Anterior cingulate cortex (tissue), 58 donors: Measurements from ENCODE around the gene EXOC6B.

Source experiments
- DNase-seq, 58 donors: peaks; one replicate each; lab custom pipeline; 2025; lab: John Stamatoyannopoulos, UW

The EXOC6B gene

DNA sequence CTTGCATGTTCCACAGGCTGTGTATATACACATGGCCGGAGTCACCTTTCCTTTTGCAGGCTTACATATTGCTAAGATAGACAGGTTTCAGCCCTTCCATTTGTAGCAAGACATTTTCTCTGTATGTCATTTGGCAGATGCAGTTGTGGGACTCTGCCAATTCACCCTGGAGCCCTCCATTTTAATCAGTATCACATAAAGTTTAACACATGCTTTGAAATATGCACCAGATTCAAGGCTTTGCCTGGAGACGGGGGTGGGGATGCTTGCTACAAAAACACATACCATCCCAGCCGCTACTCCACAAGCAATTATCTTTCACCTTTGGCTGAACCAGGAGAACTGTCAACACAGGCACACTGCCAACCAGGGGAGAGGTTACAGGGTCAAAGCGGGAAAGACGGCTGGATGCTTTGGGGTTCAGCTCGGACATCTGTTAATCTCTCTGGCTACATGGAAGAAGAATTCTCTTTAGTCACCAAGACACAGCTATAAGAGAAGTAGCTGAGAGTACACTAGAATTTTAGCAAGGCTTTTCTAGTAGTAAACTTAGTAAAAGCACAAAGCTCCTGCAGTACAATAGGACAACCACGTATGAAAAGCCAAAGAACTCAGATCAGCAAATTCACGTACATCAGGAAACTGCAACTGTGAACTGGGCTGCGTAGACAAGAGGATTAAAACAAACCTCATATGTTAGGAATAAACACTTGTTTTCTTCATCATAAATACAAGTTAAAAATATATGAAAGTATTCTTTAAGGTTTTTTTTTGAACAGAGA is 130.9 kb downstream of the EXOC6B start:
- peak in 3 of 58 donors; percentile 2 to 3 (median 2) for DNase-seq

DNA sequence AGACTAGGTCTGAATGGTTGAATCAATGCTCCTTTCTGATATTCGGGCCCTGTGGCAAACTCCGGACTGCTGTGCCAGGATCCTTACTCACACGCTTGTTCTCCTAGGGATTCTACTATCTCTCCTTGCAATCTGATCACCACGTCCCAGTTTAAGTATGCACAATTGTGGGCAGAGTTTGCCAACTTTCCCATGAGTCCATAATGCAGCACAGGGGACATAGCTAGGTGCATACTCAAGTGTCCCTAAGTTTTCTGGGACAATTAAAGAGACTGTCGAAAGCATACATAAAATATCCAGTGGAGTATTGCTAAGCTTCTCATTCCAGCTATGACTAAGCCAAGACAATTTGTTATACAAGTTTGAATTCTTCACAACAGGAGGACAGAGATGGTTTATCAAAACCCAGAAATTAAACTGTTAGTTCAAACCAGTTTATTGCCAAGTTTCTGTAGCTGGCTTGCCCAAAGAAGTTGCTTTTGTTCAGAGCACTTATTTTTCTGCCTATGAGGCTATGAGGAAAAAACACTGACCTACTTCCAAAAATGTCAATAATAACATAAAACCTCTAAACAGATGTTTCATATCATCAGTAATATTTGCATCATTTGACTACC is 136.1 kb downstream of the EXOC6B start:
- DNase-seq, result no peak

DNA sequence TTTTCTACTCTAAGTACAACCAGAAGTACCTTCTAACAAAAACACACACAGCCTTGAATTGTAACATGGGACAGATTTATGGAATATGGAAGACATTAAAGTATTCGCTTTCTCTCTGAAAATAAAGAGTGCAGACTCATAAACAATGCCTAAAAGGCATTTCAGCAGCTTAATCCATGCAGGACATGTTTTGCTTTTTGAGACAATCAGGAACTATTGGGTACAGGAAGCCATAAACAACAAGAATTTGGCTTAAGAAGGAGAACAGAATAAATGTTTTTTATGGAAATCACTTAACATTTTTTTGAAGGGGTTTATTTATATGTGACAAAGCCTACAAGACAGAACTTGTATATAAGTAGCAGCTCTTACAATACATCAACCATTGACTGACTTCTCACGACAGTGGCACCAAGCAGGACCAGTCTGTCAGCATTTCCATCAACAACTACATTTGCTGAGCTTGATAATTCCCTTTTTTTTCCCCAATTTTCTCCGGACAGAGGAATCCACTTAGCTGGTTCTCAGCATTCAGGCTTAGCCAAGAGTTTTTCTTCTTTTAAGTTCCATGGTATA is 140.1 kb downstream of the EXOC6B start:
- DNase-seq, result no peak

DNA sequence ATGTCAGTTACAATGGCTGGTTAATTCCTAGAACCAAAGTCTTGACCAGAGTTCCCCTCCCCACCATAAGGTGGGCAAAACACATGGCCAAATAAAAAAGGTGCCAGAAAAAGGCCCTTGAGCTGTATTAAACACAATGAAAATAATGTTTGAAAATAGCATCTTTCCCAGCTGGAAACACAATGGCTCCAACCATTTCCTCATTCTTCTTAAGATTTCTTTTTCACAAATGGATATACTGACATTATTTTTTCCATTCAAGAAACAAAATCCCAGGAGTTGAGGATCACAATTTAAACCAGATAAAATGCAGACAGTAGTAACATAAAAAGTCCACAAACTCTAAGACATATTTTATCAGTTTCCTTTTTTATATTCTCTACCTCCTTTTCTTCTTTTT is 143.8 kb downstream of the EXOC6B start:
- DNase-seq, result no peak

DNA sequence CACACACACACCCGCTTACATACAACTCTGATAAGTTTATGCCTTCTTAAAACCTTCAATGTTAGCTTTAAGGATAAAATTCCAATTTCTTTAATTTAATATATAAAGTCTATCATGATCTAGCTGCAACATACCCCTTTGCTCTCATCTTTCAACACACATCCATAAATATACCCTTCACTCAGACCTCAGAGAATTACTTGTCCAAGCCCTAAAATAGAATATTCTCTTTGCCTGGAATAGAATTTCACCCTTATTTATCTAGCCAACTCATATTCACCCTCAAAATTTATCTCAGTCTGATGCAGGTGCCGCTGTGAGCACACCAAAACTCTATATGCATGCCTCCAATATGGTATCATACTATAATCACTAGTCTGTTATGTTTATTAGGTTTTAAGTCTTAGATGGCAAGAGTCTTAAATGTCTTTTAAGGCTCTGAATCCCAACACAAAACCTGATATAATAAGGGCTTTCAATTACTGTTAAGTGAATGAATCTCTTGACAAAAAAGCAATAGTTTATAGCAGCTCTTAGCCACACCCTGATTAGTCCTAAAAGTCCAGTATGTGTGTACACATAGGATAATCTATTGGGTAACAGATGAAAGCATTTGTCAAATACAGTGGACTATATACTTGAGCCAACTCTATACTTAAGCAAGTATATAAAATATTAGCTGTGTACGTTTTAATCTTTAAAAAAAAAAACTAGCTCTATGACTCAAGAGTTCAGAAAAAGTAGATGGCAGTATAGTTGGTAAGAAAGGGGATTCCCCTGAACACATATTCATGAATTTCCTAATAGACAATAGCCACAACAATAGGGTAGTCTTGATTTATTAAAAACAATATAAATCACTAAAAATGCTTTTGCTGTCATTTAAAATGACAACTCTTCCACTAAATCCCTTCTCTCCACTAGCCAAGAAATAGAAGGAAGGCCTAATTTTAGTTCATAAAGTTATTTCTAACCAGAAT is 144.5 kb downstream of the EXOC6B start:
- DNase-seq, result no peak

DNA sequence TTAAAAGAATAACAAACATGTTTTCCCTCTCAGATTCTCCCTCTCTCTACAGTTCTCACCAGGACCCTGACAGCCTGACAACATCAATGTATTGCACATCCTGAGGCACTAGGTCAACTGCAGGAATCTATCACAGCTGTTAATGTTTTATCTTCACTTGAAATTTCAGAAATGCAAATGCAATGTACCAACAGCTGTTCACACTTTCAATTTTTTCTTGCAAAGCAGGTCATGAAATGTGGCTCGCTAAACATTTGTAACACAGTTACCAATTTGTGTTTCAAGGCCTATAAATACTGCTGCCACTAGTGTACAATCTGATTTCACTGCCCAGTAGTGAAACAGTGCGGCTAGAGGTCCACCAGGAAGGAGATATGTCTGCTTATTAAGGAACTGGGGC is 147.8 kb downstream of the EXOC6B start:
- no peak for DNase-seq

DNA sequence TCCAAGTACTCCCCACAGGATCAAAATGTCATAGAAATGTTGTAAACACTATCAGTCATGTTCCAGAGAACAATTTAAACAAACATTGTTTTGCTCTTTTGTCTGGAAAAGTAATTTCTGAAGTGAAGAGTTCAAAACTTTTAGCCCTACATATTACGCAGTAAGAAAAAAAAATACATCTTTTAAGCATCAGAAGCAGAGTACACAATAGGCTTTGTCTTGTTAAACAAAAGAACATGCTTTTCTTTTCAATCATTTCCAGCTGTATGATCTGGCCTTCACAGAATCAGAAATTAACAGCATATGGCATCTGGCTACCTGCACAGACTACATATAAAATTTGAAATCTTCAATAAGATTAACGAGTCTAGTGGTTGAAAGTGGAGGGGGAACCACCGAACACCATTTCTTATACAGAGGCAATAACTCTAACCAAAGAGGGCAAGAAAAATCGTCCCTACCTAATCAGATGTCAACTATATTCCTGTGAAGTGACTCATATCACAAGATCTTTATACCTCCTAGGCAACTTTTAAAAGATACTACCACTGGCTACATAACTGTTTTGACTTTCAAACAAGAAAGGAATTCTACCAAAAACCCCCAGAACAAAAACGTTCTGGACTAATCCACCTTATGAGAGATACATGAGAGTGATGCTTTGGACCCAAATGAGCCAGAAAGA is 149.3 kb downstream of the EXOC6B start:
- no peak for DNase-seq

DNA sequence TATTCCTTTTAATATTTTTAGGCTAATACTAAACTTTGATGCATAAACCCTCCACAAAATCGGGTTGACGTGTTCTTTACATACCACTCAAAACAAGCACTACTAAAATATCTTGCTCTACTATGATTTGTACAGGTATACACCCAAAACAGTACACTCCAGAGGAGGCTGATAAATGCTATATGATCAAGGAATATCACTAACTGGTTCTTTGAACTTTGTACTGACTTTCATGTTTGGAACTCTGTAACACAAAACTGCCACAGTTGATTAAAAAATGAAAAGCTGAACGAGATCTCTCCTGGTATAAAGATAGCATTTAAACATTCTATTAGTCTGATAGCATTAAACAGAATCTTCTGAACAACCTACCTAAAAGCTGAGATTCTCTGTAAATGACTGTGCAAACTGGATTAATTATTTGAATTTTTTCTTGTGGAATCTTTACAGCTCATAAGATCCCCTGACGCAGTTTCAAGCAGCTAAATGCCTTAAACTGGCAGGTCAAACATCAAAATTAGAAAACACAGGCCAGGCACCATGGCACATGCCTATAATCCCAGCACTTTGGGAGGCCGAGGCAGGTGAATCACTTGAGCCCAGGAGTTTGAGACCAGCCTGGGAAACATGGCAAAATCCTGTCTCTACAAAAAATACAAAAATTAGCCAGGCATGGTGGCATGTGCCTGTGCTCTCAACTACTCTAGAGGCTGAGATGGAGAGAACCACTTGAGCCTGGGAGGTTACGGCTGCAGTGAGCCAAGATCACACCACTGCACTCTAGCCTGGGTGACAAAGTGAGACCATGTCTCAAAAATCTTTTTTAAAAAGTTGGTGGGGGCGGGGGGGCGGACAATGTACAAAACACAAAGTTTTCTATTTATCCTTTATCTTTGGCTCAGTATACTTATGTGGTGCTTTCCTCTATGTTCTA is 150.6 kb downstream of the EXOC6B start:
- DNase-seq, result no peak

DNA sequence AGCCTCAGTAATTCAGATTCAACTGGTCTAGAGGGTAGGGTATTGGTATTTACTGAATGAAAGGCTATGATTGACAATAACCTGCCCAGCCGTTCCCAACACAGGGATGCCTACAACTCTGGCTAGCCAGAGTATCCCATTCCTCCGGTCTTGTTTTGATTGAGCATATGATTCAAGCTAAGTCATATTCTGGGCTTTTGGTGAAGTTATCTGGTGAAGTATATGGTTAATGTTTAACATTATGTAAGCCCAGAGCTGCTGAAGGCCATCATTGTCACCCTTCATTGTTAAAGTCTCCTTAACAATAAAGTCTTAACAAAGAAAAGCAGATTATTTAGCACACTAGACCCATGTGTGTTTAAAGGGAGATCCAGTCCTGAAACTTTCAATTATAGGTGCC is 152.6 kb downstream of the EXOC6B start:
- DNase-seq, result no peak

DNA sequence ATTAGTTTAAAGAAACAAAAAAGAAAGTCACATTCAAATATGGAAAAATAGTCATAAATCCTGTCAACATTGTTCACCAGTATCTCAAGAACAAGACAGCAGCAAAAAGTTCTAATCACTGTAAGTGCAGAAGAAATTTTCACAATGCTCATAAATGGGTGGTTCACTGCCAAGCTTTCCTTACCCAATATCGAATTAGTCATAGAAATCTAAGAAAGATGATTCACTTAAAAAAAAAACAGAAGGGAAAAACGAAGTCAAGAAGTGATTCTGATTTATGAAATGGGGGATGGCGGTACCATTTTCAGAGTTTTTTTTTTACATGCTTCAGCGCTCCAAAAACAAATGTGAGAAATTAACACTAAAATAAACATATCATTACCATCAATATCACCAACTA is 156.7 kb downstream of the EXOC6B start:
- no peak for DNase-seq

DNA sequence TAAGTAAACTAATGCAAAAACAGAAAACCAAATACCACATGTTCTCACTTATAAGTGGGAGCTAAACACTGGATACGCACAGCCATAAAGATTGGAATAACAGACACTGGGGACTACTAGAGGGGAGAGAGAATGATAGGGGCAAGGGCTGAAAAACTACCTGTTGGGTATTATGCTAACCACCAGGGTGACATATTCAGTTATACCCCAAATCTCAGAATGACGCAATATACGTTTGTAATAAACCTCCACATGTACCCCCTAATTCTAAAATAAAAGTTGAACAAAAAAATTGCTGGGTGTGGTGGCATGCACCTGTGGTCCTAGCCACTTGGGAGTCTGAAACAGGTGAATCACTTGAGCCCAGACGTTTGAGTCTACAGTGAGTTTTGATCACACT is 157.2 kb downstream of the EXOC6B start:
- no peak for DNase-seq

DNA sequence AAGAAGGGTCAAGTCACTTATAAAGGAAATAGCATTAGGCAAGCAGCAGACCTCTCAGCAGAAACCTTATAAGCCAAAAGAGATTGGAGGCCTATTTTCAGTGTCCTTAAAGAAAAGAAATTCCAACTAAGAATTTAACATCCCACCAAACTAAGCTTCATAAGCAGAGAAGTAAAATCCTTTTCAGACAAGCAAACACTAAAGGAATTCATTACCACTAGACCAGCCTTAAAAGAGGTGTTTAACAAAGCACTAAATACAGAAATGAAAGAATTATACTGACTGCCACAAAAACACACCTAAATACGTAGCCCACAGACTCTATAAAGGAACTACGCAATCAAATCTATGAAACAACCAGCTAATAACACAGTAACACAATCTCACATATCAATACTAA is 160.4 kb downstream of the EXOC6B start:
- no peak for DNase-seq

DNA sequence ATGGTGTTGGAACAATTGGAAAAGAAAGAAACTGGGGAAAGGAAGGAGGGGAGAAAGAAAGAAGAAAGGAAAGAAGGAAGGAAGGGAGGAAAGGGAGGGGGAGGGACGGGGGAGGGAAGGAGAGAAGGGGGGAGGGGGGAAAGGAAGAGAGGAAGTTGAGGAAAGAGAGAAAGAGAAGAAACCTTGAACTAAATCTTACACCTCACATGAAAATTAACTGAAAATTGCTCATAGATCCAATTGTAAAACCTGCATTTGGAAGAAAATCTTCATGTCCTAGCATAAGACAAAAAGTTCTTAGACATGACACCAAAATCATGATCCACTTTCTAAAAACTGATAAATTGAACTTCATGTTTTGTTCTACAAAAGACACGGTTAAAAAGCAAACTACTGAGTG is 163.8 kb downstream of the EXOC6B start:
- no peak for DNase-seq

DNA sequence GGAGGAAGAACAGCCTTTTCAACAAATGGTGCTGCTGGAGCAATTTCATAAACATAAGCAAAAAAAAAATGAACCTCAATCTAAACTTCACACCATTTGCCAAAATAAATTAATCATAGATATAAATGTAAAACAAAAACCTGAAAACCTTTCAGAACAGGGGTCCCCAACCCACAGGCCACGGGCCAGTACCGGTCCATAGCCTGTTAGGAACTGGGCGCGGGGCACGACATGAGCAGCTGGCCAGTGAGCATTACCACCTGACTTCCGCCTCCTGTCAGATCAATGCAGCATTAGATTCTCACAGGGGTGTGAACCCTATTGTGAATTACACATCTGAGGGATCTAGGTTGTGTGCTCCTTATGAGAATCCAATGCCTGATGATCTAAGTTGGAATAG is 176.0 kb downstream of the EXOC6B start:
- DNase-seq, result no peak

DNA sequence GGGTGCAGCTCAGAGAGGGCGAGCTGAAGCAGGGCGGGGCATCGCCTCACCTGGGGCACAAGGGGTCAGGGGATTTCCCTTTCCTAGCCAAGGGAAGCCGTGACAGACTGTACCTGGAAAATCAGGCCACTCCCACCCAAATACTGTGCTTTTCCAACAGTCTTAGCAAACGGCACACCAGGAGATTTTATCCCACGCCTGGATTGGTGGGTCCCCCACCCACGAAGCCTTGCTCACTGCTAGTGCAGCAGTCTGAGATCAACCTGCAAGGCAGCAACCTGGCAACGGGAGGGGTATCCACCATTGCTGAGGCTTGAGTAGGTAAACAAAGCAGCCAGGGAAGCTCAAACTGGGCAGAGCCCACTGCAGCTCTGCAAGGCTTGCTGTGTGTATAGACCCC is 184.6 kb downstream of the EXOC6B start:
- peak in 1 of 58 donors; percentile 8 for DNase-seq

DNA sequence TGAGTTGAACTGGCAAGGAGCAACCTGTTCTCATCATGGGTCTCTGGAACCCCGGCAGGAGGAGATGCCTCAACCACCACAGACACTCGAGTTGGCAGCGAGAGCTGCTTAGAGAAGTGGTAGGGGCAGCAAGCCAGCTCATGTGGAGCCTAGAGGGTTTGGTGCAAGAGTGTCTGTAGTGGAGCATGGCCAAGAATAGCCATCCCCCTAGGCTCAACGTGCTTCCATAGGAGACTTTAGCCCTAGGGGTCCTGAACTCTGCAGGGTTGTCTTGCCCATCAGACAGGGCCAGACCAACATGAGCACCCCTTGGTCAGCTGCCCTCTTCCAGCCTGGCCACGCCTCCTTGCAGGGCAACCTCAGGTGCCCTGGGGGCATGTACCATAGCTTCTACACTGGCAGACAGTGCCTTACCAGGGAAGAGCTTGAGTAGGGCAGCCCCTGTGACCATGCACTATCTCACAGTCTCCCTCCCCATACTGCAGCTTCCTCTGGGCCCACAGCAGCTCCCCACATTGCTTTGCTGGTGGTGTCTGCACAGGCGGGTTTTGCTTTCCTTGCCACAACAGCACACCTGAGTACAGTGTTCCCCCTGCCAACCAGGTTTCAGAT is 187.1 kb downstream of the EXOC6B start:
- no peak for DNase-seq

DNA sequence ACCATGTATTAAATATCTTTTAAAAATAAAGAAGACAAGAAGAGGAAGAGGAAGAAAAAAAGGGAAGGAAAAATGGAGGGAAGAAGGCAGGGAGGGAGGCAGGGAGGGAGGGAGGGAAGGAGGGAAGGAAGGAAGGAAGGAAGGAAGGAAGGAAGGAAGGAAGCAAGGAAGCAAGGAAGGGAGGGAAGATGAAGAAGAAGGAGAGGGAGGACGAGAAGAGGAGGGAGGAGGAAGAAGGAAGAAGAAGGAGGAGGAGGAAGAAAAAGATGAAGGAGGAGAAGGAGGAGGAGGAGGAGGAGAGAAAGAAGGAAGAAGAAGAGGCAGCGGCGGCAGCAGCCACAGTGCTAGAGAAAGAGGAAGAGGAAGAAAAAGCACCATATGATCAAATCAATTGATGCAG is 189.6 kb downstream of the EXOC6B start:
- DNase-seq, result no peak

DNA sequence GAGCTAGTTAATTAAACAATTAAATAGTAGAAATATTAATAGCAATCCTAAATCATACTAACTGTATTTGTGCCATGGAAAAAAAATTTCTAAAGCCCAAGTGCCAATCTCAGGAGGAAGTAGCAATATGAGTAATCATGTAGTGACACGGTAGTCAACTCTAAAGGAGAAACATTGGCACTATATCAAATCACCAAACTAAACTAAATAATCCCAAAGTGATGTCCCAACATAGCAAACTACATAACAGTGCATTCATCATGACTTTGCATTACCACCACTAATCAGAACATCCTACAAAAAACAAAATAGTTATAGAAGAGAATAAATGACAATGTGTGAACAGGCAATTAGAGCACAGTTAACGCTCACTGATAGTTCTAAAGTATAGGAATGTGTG is 195.1 kb downstream of the EXOC6B start:
- no peak for DNase-seq

DNA sequence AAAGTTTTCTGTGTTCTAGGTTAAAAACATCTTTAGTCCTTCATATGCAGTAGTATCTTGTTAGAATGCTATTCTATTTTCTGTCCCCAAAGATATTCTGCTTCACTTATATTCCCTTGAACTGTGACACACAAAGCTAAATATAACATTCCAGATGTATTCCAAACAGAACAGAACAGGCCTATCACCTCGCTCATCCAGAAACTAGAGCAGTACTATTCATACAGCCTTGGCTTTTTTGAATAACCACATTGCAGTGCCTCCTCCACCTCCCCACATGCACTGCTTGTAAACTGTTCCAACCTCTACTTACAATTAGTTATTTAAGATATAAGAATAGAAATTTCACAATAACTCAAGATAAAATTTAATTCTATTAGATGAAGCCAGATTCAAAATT is 196.8 kb downstream of the EXOC6B start:
- no peak for DNase-seq
